OCI-LY1 (cell line): Measurements from ENCODE around the gene DHRS7B.

Experiments
- EZH2 ChIP-seq: fragments of 200-600 bp; sonication (generic), shearing (Covaris generic); IDR thresholded peaks from 2 replicates; pipeline ENCODE4 v1.8.0; 2017; ENCODE audit warnings: borderline replicate concordance, mixed run types, mild to moderate bottlenecking, antibody characterized with exemption, low read length, moderate library complexity, mixed read lengths
- TF ChIP-seq, protein P1 (sequence below): fragments of 200-600 bp; sonication (generic), shearing (Covaris generic); IDR thresholded peaks from 2 replicates; pipeline ENCODE4 v1.5.1; 2017; ENCODE audit warnings: mild to moderate bottlenecking, antibody characterized with exemption, low read length, moderate library complexity, mixed read lengths

DNA sequence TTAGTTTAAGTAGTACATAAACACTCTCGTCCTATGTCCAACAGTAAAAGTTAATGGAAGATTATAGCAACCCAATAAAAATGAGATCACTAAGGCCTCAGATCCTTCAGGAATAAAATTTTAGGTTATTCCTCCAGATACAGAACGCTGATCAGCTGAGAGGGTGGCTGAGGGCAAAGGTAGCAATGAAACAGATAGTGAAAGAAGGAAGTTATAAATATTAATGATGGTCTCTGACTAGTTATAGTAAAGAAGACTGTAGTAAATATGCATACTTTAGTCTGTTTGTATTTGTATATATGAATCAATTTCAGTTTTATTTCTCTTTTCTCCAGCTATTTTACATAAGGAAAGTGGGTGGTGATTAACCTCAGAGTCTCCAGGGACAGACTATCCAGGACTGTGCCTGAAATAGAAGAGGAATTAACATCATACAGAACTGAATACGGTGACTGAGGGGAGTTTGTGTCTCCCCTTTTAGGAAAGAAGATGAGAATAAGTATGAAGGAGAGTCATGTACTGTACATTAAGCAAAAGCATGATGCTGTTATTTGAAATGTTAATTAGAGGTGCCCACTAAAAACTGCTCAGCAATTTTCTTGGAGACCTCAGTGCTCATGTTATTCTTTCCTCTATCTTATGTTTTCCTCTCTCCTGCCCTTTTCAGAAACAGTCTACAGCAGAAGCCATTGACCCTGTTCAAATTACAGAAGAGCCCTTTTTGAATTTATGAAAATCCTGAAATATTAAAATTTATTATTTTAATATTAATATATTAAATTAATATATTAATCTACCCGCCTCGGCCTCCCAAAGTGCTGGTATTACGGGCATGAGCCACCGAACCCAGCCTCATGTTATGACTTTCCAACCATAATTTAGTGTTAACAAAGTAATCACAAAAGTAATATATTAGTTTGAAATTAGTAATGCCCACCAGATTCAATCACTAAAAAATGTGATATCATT, 36.5 kb upstream of the DHRS7B start:
- TF ChIP-seq, protein P1, sequence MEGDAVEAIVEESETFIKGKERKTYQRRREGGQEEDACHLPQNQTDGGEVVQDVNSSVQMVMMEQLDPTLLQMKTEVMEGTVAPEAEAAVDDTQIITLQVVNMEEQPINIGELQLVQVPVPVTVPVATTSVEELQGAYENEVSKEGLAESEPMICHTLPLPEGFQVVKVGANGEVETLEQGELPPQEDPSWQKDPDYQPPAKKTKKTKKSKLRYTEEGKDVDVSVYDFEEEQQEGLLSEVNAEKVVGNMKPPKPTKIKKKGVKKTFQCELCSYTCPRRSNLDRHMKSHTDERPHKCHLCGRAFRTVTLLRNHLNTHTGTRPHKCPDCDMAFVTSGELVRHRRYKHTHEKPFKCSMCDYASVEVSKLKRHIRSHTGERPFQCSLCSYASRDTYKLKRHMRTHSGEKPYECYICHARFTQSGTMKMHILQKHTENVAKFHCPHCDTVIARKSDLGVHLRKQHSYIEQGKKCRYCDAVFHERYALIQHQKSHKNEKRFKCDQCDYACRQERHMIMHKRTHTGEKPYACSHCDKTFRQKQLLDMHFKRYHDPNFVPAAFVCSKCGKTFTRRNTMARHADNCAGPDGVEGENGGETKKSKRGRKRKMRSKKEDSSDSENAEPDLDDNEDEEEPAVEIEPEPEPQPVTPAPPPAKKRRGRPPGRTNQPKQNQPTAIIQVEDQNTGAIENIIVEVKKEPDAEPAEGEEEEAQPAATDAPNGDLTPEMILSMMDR: no peak
- TF ChIP-seq EZH2: no peak
